Measurements from ENCODE around the gene SNTB2. TPM values are rescaled to one million over a fixed set of nuclear protein-coding genes. Genes with fewer than 3 reads are reported as not detected.
"Not testable (repeated sequence)": the region's sequence is repeated elsewhere in the genome, so short reads cannot be mapped to it uniquely, and the experiment has no call there.

Gene SNTB2
- total and polyA plus RNA-seq, 2 donors (not counting 3 experiments of a cell fraction or from before 2014, with no cell fraction given), result 24.9 to 73.7 TPM

DNA sequence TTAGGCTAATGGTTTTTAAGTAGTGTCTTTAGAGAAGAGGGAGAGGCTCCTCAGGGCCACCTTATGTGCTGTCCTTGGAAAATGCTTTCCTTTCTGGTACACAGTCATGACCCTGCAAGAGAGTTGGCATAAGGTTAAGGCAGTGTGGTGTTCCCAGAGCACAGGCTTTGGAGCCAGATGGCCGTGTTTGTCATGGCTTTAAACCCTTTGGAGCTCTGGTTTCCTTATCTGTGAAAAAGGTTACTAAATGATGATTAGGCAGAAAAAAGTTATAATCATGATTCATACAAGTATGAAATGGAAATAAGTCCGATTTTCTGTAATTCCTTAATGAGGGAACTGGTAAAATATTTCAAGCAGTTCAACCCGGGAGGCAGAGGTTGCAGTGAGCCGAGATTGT, 41.3 kb upstream of the SNTB2 start:
- dilution Hi-C loops (cut with MboI; ENCODE audit: extremely low pct_ligation_motif_present, low sequenced_read_pairs), result no loop called here
- no peaks in the 10 kb centered on the region for H4K20me1 ChIP-seq (replicated peaks; ENCODE audit: control insufficient read depth, extremely low read depth, insufficient read depth, low read length)
- peaks cover 13 to 21% of the 10 kb centered on the region in 2 experiments for H3K36me3 ChIP-seq (ENCODE audit: control insufficient read depth in 2 of 2, extremely low read depth in 1 of 2, insufficient read depth in 2 of 2, low read length in 2 of 2)
- no peaks in the 10 kb centered on the region for H3K9me3 ChIP-seq (replicated peaks; ENCODE audit: control insufficient read depth, insufficient read depth, low read length)
- TF ChIP-seq, protein P1, sequence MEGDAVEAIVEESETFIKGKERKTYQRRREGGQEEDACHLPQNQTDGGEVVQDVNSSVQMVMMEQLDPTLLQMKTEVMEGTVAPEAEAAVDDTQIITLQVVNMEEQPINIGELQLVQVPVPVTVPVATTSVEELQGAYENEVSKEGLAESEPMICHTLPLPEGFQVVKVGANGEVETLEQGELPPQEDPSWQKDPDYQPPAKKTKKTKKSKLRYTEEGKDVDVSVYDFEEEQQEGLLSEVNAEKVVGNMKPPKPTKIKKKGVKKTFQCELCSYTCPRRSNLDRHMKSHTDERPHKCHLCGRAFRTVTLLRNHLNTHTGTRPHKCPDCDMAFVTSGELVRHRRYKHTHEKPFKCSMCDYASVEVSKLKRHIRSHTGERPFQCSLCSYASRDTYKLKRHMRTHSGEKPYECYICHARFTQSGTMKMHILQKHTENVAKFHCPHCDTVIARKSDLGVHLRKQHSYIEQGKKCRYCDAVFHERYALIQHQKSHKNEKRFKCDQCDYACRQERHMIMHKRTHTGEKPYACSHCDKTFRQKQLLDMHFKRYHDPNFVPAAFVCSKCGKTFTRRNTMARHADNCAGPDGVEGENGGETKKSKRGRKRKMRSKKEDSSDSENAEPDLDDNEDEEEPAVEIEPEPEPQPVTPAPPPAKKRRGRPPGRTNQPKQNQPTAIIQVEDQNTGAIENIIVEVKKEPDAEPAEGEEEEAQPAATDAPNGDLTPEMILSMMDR (IDR thresholded peaks at IDR 0.05; ENCODE audit: extremely low read depth in 1 of 2, insufficient read depth in 1 of 2, low read depth in 1 of 2, low read length in 2 of 2), result no peak
- TF ChIP-seq POLR2A (IDR thresholded peaks at IDR 0.05; ENCODE audit: low read depth, low read length) (no peak), GATA2 (IDR thresholded peaks at IDR 0.05; ENCODE audit: insufficient read depth, insufficient read length, low read depth, low read length) (no peak), POLR2AphosphoS5 (IDR thresholded peaks at IDR 0.05; ENCODE audit: insufficient read depth, low read depth, low read length) (no peak), MYC (IDR thresholded peaks at IDR 0.05; ENCODE audit: low read depth, low read length) (no peak), EZH2 (IDR thresholded peaks at IDR 0.05; ENCODE audit: borderline replicate concordance, low read depth, low read length, severe bottlenecking) (no peak), JUN (IDR thresholded peaks at IDR 0.05; ENCODE audit: borderline replicate concordance, insufficient read depth, insufficient read length, low read depth) (no peak), FOS (IDR thresholded peaks at IDR 0.05; ENCODE audit: borderline replicate concordance, insufficient read depth, low read length) (no peak)
- TF ChIP-seq, protein P2, sequence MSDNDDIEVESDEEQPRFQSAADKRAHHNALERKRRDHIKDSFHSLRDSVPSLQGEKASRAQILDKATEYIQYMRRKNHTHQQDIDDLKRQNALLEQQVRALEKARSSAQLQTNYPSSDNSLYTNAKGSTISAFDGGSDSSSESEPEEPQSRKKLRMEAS (IDR thresholded peaks at IDR 0.05; ENCODE audit: insufficient read depth, insufficient read length), result no peak
- peaks cover 5% of the 10 kb centered on the region for H3K79me2 ChIP-seq (ENCODE audit: control insufficient read depth, insufficient read depth, low read length)
- ChIA-PET POLR2A (no interaction called here), CTCF (interaction anchor here (1.0 kb wide), 1 partner anchor 298 kb away, joined by 3 read pairs; no protein-coding TSS in a partner anchor)
- H3K27ac ChIP-seq (ENCODE audit: insufficient read depth, low read depth, low read length), result no peak overlapping the region
- H3K27me3 ChIP-seq (ENCODE audit: control insufficient read depth in 2 of 2, insufficient read depth in 2 of 2, low read length in 2 of 2), result no peaks in the 10 kb centered on the region
- no peak for DNase-seq (ENCODE audit: low read depth, low spot score)
- no peak overlapping the region for H3K9ac ChIP-seq (replicated peaks; ENCODE audit: extremely low read depth, insufficient read depth, low read length)
- BruUV-seq (replicated peaks), result no TSS peak
- intact Hi-C loops (cut with micrococcal nuclease), result no loop called here
- no peaks in the 10 kb centered on the region for H3K4me1 ChIP-seq (ENCODE audit: control insufficient read depth, extremely low read depth, insufficient read depth, low read length)
- no peak overlapping the region for H2AFZ ChIP-seq (ENCODE audit: low read depth, low read length)
- no peaks in the 10 kb centered on the region for H3K9me1 ChIP-seq (replicated peaks; ENCODE audit: control insufficient read depth, extremely low read depth, insufficient read depth, low read length)
- H3K4me2 ChIP-seq (ENCODE audit: insufficient read depth, low read length), result no peak overlapping the region
- no peak for FAIRE-seq
- H3K4me3 ChIP-seq (replicated peaks in 1 of 3; ENCODE audit: insufficient read depth in 1 of 3, low read depth in 1 of 3, low read length in 3 of 3), result no peak overlapping the region

- H4K20me1 ChIP-seq (replicated peaks; ENCODE audit: control insufficient read depth, extremely low read depth, insufficient read depth, low read length); H3K4me1 ChIP-seq (ENCODE audit: control insufficient read depth, extremely low read depth, insufficient read depth, low read length); H3K4me3 ChIP-seq (replicated peaks in 1 of 3; ENCODE audit: insufficient read depth in 1 of 3, low read depth in 1 of 3, low read length in 3 of 3); H2AFZ ChIP-seq (ENCODE audit: low read depth, low read length); H3K4me2 ChIP-seq (ENCODE audit: insufficient read depth, low read length); DNase-seq (ENCODE audit: low read depth, low spot score); H3K9me3 ChIP-seq (replicated peaks; ENCODE audit: control insufficient read depth, insufficient read depth, low read length); H3K9ac ChIP-seq (replicated peaks; ENCODE audit: extremely low read depth, insufficient read depth, low read length); dilution Hi-C loops (cut with MboI; ENCODE audit: extremely low pct_ligation_motif_present, low sequenced_read_pairs); H3K79me2 ChIP-seq (ENCODE audit: control insufficient read depth, insufficient read depth, low read length); H3K9me1 ChIP-seq (replicated peaks; ENCODE audit: control insufficient read depth, extremely low read depth, insufficient read depth, low read length); BruUV-seq (replicated peaks); FAIRE-seq; H3K27ac ChIP-seq (ENCODE audit: insufficient read depth, low read depth, low read length); H3K27me3 ChIP-seq (ENCODE audit: control insufficient read depth in 2 of 2, insufficient read depth in 2 of 2, low read length in 2 of 2): not testable (repeated sequence)
- intact Hi-C loops (cut with micrococcal nuclease), result loop anchor here (1.0 kb wide), 1 partner anchor 138 kb away; no protein-coding TSS in a partner anchor
- CTCF ChIA-PET, result interaction anchor here (0.9 to 6.7 kb wide), 35 partner anchors 10 to 629 kb away, joined by 3 to 119 read pairs (median 6); partner anchors contain the start of genes PDF and SNTB2
- POLR2A ChIA-PET, result interaction anchor here (0.7 kb wide), 1 partner anchor 127 kb away, joined by 3 read pairs; no protein-coding TSS in a partner anchor
- peaks cover 13 to 18% of the 10 kb centered on the region in 2 experiments for H3K36me3 ChIP-seq (ENCODE audit: control insufficient read depth in 2 of 2, extremely low read depth in 1 of 2, insufficient read depth in 2 of 2, low read length in 2 of 2)
Measured at GRCh38 chr16:69149621-69150020, 37.3 kb upstream of the SNTB2 start.

Measured in endothelial cell of umbilical vein (primary cell).